HepG2 (cell line): Measurements from ENCODE around the gene SPRED2. TPM values are rescaled to one million over a fixed set of nuclear protein-coding genes. Genes with fewer than 3 reads are reported as not detected.

Experiments
- MATR3 ChIP-seq: sonication (generic); formaldehyde crosslinking; IDR thresholded peaks from 2 replicates; pipeline ENCODE4 v1.4.0; 2020; ENCODE audit warnings: missing genetic modification reagents
- MED1 ChIP-seq: sonication (generic); formaldehyde crosslinking; IDR thresholded peaks from 2 replicates; pipeline ENCODE4 v1.4.0; 2020; ENCODE audit warnings: missing genetic modification reagents
- SIN3B ChIP-seq: fragments of 150-350 bp; IDR thresholded peaks from 2 replicates; pipeline ENCODE4 v1.6.1; 2014; ENCODE audit warnings: low read length
- SMARCC2 ChIP-seq: fragments of 450-650 bp; IDR thresholded peaks from 2 replicates; pipeline ENCODE4 v1.6.1; 2017; ENCODE audit warnings: antibody characterized with exemption, mild to moderate bottlenecking
- SP5 ChIP-seq: IDR thresholded peaks from 2 replicates; pipeline ENCODE4 v1.6.1; 2016; ENCODE audit warnings: low read depth, borderline replicate concordance
- TCF7L2 ChIP-seq: IDR thresholded peaks from 2 replicates; pipeline ENCODE4 v1.6.1; 2011; ENCODE audit warnings: mild to moderate bottlenecking, low read depth, low read length, moderate library complexity
- ZNF337 ChIP-seq: sonication (generic); formaldehyde crosslinking; IDR thresholded peaks from 2 replicates; pipeline ENCODE4 v1.5.1; 2020; ENCODE audit warnings: missing genetic modification reagents, low read depth, mild to moderate bottlenecking, borderline replicate concordance
- ZNF749 ChIP-seq: sonication (generic); formaldehyde crosslinking; IDR thresholded peaks from 2 replicates; pipeline ENCODE4 v1.8.0; 2022; ENCODE audit warnings: mild to moderate bottlenecking, missing genetic modification reagents, moderate library complexity, borderline replicate concordance
- ZNF772 ChIP-seq: sonication (generic); formaldehyde crosslinking; IDR thresholded peaks from 2 replicates; pipeline ENCODE4 v1.5.0; 2020; ENCODE audit warnings: mild to moderate bottlenecking, missing genetic modification reagents
- ZNF781 ChIP-seq: sonication (generic); formaldehyde crosslinking; IDR thresholded peaks from 2 replicates; pipeline ENCODE4 v1.5.1; 2020; ENCODE audit warnings: borderline replicate concordance, mild to moderate bottlenecking, missing genetic modification reagents; ENCODE audit errors: not compliant biosample characterization
- polyA plus RNA-seq, 8 experiments: library from polyadenylated mRNA; depleted of rRNA in 3 of 8; stranded (reverse) in 7 of 8; unstranded in 1 of 8; fragments of >200 nt; fragmentation: Illumina TruSeq in 4 of 8; extraction: Trizol in 4 of 8; gene quantifications; 2 replicates each; pipeline versions ENCODE4 v1.2.1 to v1.2.3, GENCODE V29; 2011 to 2016; ENCODE audit warnings: low read depth in 4 of 8, missing spikeins in 1 of 8, mixed read lengths in 1 of 8; ENCODE audit not compliant: insufficient read depth in 1 of 8
- total RNA-seq, 5 experiments: library from RNA; depleted of rRNA; stranded (reverse); fragments of >200 nt; fragmentation: Illumina TruSeq; extraction: Trizol; gene quantifications; 2 replicates each; pipeline ENCODE4 v1.2.3, GENCODE V29; 2016; ENCODE audit warnings: low read depth in 1 of 5
- TF ChIP-seq, protein P1 (sequence below): sonication (generic); formaldehyde crosslinking; IDR thresholded peaks from 2 replicates; pipeline ENCODE4 v1.4.0; 2020; ENCODE audit warnings: missing genetic modification reagents, mild to moderate bottlenecking, borderline replicate concordance
- TF ChIP-seq, protein P2 (sequence below), 2 experiments: IDR thresholded peaks; 2 replicates each; pipeline ENCODE4 v1.6.1; 2011 to 2012; ENCODE audit warnings: low read length in 2 of 2, borderline replicate concordance in 1 of 2, low read depth in 1 of 2, mild to moderate bottlenecking in 1 of 2, moderate library complexity in 1 of 2
- TF ChIP-seq, protein P3 (sequence below): sonication (generic); formaldehyde crosslinking; IDR thresholded peaks from 2 replicates; pipeline ENCODE4 v1.5.0; 2020; ENCODE audit warnings: missing genetic modification reagents
- TF ChIP-seq, protein P4 (sequence below): sonication (generic); formaldehyde crosslinking; IDR thresholded peaks from 2 replicates; pipeline ENCODE4 v1.8.1; 2022; ENCODE audit warnings: low read depth, mild to moderate bottlenecking, missing genetic modification reagents
- TF ChIP-seq, protein P5 (sequence below): sonication (generic); formaldehyde crosslinking; IDR thresholded peaks from 2 replicates; pipeline ENCODE4 v1.5.0; 2020; ENCODE audit warnings: mild to moderate bottlenecking, missing genetic modification reagents

The SPRED2 gene
- total and polyA plus RNA-seq, 2 of the 13 experiments (the other 11 are each of a cell fraction or from before 2014, with no cell fraction given) = 13.0 to 37.0 TPM

DNA sequence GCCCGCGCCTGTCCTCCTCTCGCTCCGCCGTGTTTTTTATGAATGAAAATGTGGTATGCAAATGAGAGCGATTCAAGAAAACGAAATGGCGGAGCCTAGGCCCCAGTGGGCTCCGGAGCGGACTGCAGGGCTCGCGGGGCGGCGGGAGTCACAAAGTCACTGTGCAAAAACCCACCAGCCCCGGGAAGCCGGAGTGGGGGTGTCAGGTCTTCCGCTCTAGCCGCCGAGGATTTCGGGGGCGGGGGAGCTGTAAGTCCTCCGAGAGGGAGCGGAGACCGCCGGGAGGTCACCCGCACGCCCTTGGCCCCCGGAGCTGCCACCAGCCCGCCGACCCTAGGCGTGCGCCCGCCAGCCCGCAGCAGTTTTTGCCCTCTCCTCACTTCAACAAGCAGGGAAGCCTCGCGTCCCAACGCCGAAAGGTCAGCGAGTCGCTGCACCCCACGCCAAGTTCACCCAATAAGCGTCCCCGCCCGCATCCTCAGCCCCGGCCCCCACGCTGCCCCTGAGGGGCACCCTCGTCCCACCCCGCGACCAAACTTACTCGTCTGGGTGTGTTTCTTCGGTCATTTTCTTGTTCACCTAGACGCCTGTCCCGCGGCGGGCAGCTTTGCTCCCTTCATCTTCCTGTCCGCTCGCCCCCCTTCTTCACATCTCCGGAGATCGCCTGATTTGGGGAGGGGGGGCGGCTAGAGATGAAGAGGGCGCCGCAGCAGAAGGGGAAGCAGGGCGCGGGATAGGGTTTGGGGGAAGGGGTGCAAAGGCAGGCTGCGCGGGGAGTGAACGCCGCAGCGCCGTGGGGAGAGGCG lies 775 bp downstream of the SPRED2 start (continued):
- TF ChIP-seq, protein P1, sequence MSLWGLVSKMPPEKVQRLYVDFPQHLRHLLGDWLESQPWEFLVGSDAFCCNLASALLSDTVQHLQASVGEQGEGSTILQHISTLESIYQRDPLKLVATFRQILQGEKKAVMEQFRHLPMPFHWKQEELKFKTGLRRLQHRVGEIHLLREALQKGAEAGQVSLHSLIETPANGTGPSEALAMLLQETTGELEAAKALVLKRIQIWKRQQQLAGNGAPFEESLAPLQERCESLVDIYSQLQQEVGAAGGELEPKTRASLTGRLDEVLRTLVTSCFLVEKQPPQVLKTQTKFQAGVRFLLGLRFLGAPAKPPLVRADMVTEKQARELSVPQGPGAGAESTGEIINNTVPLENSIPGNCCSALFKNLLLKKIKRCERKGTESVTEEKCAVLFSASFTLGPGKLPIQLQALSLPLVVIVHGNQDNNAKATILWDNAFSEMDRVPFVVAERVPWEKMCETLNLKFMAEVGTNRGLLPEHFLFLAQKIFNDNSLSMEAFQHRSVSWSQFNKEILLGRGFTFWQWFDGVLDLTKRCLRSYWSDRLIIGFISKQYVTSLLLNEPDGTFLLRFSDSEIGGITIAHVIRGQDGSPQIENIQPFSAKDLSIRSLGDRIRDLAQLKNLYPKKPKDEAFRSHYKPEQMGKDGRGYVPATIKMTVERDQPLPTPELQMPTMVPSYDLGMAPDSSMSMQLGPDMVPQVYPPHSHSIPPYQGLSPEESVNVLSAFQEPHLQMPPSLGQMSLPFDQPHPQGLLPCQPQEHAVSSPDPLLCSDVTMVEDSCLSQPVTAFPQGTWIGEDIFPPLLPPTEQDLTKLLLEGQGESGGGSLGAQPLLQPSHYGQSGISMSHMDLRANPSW (CRISPR knock-in tag) = no peak
- TF ChIP-seq SMARCC2 (no peak), MATR3 (CRISPR knock-in tag) (no peak), ZNF781 (no peak), MED1 (CRISPR knock-in tag) (0 out of 2 replicates have a peak, but pooled peaks have one; percentile 29), SP5 (no peak), TCF7L2 (no peak), ZNF749 (no peak), SIN3B (no peak), ZNF772 (peak; percentile 30; the same call in 1 of the 2 replicates), ZNF337 (CRISPR knock-in tag) (0 out of 2 replicates have a peak, but pooled peaks have one; percentile 63)
- TF ChIP-seq, protein P2, sequence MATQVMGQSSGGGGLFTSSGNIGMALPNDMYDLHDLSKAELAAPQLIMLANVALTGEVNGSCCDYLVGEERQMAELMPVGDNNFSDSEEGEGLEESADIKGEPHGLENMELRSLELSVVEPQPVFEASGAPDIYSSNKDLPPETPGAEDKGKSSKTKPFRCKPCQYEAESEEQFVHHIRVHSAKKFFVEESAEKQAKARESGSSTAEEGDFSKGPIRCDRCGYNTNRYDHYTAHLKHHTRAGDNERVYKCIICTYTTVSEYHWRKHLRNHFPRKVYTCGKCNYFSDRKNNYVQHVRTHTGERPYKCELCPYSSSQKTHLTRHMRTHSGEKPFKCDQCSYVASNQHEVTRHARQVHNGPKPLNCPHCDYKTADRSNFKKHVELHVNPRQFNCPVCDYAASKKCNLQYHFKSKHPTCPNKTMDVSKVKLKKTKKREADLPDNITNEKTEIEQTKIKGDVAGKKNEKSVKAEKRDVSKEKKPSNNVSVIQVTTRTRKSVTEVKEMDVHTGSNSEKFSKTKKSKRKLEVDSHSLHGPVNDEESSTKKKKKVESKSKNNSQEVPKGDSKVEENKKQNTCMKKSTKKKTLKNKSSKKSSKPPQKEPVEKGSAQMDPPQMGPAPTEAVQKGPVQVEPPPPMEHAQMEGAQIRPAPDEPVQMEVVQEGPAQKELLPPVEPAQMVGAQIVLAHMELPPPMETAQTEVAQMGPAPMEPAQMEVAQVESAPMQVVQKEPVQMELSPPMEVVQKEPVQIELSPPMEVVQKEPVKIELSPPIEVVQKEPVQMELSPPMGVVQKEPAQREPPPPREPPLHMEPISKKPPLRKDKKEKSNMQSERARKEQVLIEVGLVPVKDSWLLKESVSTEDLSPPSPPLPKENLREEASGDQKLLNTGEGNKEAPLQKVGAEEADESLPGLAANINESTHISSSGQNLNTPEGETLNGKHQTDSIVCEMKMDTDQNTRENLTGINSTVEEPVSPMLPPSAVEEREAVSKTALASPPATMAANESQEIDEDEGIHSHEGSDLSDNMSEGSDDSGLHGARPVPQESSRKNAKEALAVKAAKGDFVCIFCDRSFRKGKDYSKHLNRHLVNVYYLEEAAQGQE (IDR thresholded peaks at IDR 0.05; ENCODE audit: borderline replicate concordance in 1 of 2, low read depth in 1 of 2, low read length in 2 of 2) = peak in 1 of 2 experiments; percentile 6; a peak in 1 of 4 replicates
- TF ChIP-seq, protein P3, sequence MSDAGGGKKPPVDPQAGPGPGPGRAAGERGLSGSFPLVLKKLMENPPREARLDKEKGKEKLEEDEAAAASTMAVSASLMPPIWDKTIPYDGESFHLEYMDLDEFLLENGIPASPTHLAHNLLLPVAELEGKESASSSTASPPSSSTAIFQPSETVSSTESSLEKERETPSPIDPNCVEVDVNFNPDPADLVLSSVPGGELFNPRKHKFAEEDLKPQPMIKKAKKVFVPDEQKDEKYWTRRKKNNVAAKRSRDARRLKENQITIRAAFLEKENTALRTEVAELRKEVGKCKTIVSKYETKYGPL (CRISPR knock-in tag) = 0 out of 2 replicates have a peak, but pooled peaks have one; percentile 30
- TF ChIP-seq, protein P4, sequence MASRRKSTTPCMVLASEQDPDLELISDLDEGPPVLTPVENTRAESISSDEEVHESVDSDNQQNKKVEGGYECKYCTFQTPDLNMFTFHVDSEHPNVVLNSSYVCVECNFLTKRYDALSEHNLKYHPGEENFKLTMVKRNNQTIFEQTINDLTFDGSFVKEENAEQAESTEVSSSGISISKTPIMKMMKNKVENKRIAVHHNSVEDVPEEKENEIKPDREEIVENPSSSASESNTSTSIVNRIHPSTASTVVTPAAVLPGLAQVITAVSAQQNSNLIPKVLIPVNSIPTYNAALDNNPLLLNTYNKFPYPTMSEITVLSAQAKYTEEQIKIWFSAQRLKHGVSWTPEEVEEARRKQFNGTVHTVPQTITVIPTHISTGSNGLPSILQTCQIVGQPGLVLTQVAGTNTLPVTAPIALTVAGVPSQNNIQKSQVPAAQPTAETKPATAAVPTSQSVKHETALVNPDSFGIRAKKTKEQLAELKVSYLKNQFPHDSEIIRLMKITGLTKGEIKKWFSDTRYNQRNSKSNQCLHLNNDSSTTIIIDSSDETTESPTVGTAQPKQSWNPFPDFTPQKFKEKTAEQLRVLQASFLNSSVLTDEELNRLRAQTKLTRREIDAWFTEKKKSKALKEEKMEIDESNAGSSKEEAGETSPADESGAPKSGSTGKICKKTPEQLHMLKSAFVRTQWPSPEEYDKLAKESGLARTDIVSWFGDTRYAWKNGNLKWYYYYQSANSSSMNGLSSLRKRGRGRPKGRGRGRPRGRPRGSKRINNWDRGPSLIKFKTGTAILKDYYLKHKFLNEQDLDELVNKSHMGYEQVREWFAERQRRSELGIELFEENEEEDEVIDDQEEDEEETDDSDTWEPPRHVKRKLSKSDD = no peak
- TF ChIP-seq, protein P5, sequence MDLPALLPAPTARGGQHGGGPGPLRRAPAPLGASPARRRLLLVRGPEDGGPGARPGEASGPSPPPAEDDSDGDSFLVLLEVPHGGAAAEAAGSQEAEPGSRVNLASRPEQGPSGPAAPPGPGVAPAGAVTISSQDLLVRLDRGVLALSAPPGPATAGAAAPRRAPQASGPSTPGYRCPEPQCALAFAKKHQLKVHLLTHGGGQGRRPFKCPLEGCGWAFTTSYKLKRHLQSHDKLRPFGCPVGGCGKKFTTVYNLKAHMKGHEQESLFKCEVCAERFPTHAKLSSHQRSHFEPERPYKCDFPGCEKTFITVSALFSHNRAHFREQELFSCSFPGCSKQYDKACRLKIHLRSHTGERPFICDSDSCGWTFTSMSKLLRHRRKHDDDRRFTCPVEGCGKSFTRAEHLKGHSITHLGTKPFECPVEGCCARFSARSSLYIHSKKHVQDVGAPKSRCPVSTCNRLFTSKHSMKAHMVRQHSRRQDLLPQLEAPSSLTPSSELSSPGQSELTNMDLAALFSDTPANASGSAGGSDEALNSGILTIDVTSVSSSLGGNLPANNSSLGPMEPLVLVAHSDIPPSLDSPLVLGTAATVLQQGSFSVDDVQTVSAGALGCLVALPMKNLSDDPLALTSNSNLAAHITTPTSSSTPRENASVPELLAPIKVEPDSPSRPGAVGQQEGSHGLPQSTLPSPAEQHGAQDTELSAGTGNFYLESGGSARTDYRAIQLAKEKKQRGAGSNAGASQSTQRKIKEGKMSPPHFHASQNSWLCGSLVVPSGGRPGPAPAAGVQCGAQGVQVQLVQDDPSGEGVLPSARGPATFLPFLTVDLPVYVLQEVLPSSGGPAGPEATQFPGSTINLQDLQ (CRISPR knock-in tag) = peak; percentile 56; the same call in 1 of the 2 replicates
